Heart right ventricle (tissue), 16 donors: ENCODE data around the gene TMEM87B. TPM values are rescaled to one million over a fixed set of nuclear protein-coding genes. Genes with fewer than 3 reads are reported as not detected.

Experiments
- ATAC-seq, 8 donors: fragments of 200-7000 bp; cut with Tn5 transposase; one replicate each; pipeline ENCODE4 v1.9.1; 2020; ENCODE audit warnings: mild to moderate bottlenecking in 8 of 8, moderate library complexity in 8 of 8, moderate number of reproducible peaks in 1 of 8
- DNase-seq, 2 donors: peaks; one replicate each; pipeline ENCODE4 v3.0.0-alpha.2; 2020
- H3K27ac ChIP-seq, 10 donors: fragments of 200-600 bp; sonication (generic) in 2 of 10; one replicate each; pipeline versions ENCODE4 v1.5.0 to v1.8.0; 2020 to 2022; ENCODE audit warnings: mild to moderate bottlenecking in 3 of 10
- H3K27me3 ChIP-seq, 7 donors: fragments of 200-600 bp; one replicate each; pipeline ENCODE4 v1.8.0; 2021 to 2022; ENCODE audit warnings: mild to moderate bottlenecking in 2 of 7
- H3K36me3 ChIP-seq, 9 donors: fragments of 200-600 bp; sonication (generic) in 1 of 9; one replicate each; pipeline versions ENCODE4 v1.5.0 to v1.8.0; 2020 to 2022; ENCODE audit warnings: mild to moderate bottlenecking in 2 of 9
- H3K4me1 ChIP-seq, 9 donors: fragments of 200-600 bp; sonication (generic) in 1 of 9; one replicate each; pipeline versions ENCODE4 v1.5.0 to v1.8.0; 2020 to 2022; ENCODE audit warnings: mild to moderate bottlenecking in 4 of 9
- H3K4me3 ChIP-seq, 10 donors: fragments of 200-600 bp; sonication (generic) in 2 of 10; one replicate each; pipeline versions ENCODE4 v1.5.0 to v1.8.0; 2020 to 2022; ENCODE audit warnings: mild to moderate bottlenecking in 7 of 10, moderate library complexity in 2 of 10
- H3K9me3 ChIP-seq, 11 donors: fragments of 200-600 bp in 10 of 11; sonication (generic) in 2 of 11; one replicate each; pipeline versions ENCODE4 v1.5.0 to v1.8.0; 2013 to 2022; ENCODE audit warnings: mild to moderate bottlenecking in 2 of 11, control low read depth in 1 of 11, moderate library complexity in 1 of 11
- WGBS, 2 donors: extraction: QIAGEN DNeasy Blood & Tissue Kit; methylation state at CpG; one replicate each; pipeline ENCODE4 v1.1.7; 2013; ENCODE audit warnings: inconsistent platforms in 1 of 2; 5-methylcytosine and 5-hydroxymethylcytosine counted together
- intact Hi-C, 10 donors: fragments of 100-400 bp; cut with DNase I; formaldehyde crosslinking; loops; one replicate each; pipeline versions ENCODE4 v1.11.1 to v1.14.2; 2022
- polyA plus RNA-seq, 2 donors: library from polyadenylated mRNA; stranded (reverse); fragments of 200-250 nt; gene quantifications; one replicate each; pipeline ENCODE4 v1.2.3, GENCODE V29; 2013
- total RNA-seq, 10 donors: library from RNA; stranded (reverse); fragmentation: NEBNext Ultra II Directional in 3 of 10; extraction: Animal tissue kit (Norgen Biotek cat#: 25700) in 3 of 10; gene quantifications; one replicate each; pipeline versions ENCODE4 v1.2.1 to v1.2.4, GENCODE V29; 2021 to 2023
- TF ChIP-seq, protein P1 (sequence below), 9 donors: fragments of 200-600 bp; sonication (generic) in 2 of 9; IDR thresholded peaks; one replicate each; pipeline versions ENCODE4 v1.5.0 to v1.8.0; 2021 to 2022; ENCODE audit warnings: antibody characterized with exemption in 9 of 9, mild to moderate bottlenecking in 5 of 9, moderate library complexity in 1 of 9
- donor health status: Arrhythmogenic right ventricular cardiomyopathy.
- donor health status: ischemic (EF 13 %, LVEDD 7.1; RV severe dilation, severe dysfunction).
- donor health status: healthy with polysubstance abuse.
- donor health status: DM: no; HTN: yes; CAD: no.
- donor health status: DM: no; HTN: no; CAD: no.
- donor health status: ischemic (EF 25% LVEDD 6.9; RV normal size, moderate dysfunction).
- donor health status: ischemic (EF 25% LVEDD 5.7; RV mildly dilated, moderate dysfunction).
- donor health status: healthy.
- donor health status: DM: yes; HTN: yes; CAD: no.
- donor health status: Ischemic cardiomyopathy.
- donor health status: ischemic (EF 35%, LVEDD 5.7; RV mildly dilated, moderate dysfunction).
- donor health status: nonischemic (EF 11% LVEDD 7.7; RV severe dilation, severe dysfunction).
- donor health status: DM: yes; HTN: yes; CAD: no.
- donor health status: PGD.
- donor health status: ischemic (EF 29% LVEDD 5.4; RV normal size, mild dysfunction).
- donor health status: nonischemic (EF 23%, LVEDD 6.1; RV moderate dilation, normal function).

TMEM87B gene
- total and polyA plus RNA-seq, 12 donors: 4.4 to 11.1 (median 5.7) TPM

DNA sequence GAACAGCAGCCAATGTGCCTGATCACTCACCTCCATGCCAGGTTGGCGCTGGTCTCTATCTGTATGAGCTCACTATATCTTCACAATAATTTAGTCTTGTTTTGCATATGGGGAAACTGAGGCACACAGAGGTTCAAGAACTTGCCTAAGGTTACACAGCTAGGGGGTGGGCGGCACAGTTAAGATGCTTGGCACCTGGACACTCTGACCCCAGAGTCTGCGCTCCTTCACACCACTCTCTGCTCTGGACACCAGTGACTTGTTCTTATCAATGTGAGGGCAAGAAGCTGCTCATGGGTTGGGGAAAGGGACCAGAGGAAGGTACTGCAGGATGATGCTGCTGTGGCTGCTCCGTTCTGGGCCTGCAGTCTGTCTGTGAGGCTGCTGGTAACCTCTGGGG is 110.2 kb downstream of the TMEM87B start:
- intact Hi-C loops: no loop called here
- 90 to 95% methylated on average over 4 of the region's 4 CpGs for WGBS, 2 donors
- Histone ChIP-seq H3K4me1 (no peaks in the 10 kb centered on the region), H3K4me3 (no peak overlapping the region), H3K27ac (no peak overlapping the region), H3K36me3 (no peaks in the 10 kb centered on the region), H3K9me3 (no peaks in the 10 kb centered on the region), H3K27me3 (no peaks in the 10 kb centered on the region)
- ATAC-seq: no peak
- DNase-seq: no peak
- TF ChIP-seq, protein P1, sequence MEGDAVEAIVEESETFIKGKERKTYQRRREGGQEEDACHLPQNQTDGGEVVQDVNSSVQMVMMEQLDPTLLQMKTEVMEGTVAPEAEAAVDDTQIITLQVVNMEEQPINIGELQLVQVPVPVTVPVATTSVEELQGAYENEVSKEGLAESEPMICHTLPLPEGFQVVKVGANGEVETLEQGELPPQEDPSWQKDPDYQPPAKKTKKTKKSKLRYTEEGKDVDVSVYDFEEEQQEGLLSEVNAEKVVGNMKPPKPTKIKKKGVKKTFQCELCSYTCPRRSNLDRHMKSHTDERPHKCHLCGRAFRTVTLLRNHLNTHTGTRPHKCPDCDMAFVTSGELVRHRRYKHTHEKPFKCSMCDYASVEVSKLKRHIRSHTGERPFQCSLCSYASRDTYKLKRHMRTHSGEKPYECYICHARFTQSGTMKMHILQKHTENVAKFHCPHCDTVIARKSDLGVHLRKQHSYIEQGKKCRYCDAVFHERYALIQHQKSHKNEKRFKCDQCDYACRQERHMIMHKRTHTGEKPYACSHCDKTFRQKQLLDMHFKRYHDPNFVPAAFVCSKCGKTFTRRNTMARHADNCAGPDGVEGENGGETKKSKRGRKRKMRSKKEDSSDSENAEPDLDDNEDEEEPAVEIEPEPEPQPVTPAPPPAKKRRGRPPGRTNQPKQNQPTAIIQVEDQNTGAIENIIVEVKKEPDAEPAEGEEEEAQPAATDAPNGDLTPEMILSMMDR (IDR thresholded peaks at IDR 0.05): no peak

DNA sequence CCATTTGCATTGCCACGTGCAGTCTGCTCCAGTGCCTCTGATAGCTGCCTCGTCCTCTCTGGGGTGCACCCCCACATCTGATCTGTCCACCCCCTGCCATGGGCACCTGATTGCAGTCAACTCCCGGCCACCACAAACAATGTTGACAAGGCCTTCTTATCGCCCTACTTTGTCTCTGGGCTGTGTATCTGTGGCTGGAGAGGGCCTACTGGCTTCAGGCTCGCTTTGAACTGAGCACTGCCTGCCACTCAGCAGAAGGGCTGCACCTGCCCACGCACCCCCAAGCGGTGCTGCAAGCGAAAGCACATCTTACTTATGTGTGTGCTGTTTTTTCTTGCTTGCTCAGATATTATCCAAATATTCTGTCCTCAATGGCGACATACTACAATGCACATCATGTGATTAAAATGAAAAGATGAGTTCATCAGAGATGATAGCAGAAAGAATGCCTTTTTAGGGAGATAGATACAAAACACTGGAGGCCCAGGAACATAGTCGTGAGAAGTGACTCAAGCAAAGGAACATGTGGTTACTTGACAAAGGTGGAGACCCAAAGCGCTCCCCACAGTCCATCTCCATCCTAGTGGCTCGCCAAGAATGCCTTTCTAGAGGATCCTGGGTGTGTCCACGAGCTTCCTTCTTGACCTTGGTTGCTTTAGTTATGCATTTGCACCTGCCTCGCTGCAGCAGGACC is 111.9 kb downstream of the TMEM87B start:
- intact Hi-C loops: no loop called here
- H3K4me3 ChIP-seq: no peak overlapping the region
- whole genome bisulfite sequencing, 2 donors: 74 to 77% methylated on average over 14 of the region's 14 CpGs
- ATAC-seq (no peak), DNase-seq (no peak)
- TF ChIP-seq, protein P1 (IDR thresholded peaks at IDR 0.05): no peak
- no peaks in the 10 kb centered on the region for H3K27me3 ChIP-seq
- no peaks in the 10 kb centered on the region for H3K9me3 ChIP-seq
- H3K4me1 ChIP-seq: no peaks in the 10 kb centered on the region
- no peaks in the 10 kb centered on the region for H3K36me3 ChIP-seq
- no peak overlapping the region for H3K27ac ChIP-seq

DNA sequence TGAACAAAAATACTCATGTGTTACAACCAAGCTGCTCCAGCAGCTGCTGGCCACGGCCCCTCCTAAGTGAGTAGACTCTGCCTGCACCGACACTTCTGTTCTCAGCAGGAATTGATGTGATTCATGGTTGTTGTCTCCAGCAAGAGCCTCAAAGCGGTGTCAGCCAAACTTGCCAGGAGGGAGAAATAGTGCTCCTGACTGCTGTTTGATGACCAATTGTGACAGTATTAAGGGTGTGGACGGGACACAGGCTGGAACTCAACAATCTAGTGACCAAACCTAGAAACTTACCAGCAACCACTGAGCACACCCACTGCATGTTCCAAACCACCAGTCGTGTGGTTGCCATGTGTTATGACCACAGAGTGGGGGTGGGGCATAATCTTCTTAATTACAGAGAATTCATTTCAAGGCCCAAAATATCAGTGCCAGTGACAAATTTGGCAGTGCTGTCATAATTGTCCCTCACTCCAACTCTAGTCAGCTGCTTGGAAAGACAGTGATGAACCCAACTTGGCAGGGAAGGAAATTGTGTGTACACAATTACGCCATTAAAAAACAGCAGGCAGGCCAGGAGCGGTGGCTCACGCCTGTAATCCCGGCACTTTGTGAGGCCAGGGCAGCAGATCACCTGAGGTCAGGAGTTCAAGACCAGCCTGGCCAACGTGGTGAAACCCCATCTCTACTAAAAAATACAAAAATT is 113.5 kb downstream of the TMEM87B start:
- Histone ChIP-seq H3K27me3 (no peaks in the 10 kb centered on the region), H3K36me3 (no peaks in the 10 kb centered on the region), H3K4me3 (no peak overlapping the region), H3K4me1 (no peaks in the 10 kb centered on the region), H3K9me3 (no peaks in the 10 kb centered on the region), H3K27ac (no peak overlapping the region)
- DNase-seq (no peak), ATAC-seq (no peak)
- WGBS, 2 donors: 91 to 92% methylated on average over 10 of the region's 10 CpGs
- TF ChIP-seq, protein P1 (IDR thresholded peaks at IDR 0.05): no peak
- intact Hi-C loops: no loop called here

Other genes with a start within 250 kb of the TMEM87B start
- 10 to 100 TPM; 12.0 to 23.2 (median 19.4) TPM for gene ANAPC1, start 171.1 kb upstream of the TMEM87B start, total RNA-seq
- 1 to 10 TPM; 3.9 to 4.4 TPM for gene ANAPC1, start 171.1 kb upstream of the TMEM87B start, polyA plus RNA-seq
- 1 to 10 TPM; 2.3 to 8.9 (median 3.9) TPM for gene MERTK, start 156.7 kb upstream of the TMEM87B start, total RNA-seq
- gene MERTK, start 156.7 kb upstream of the TMEM87B start, polyA plus RNA-seq: 1 to 10 TPM; 3.0 to 4.5 TPM
- 1 to 10 TPM in 5 of 10 donors, under 1 TPM in 5; 0.22 to 1.7 (median 0.90) TPM for gene FBLN7, start 83.1 kb downstream of the TMEM87B start, total RNA-seq
- gene FBLN7, start 83.1 kb downstream of the TMEM87B start, polyA plus RNA-seq: under 1 TPM; 0.22 to 0.74 TPM
- 10 to 100 TPM in 6 of 10 donors, 1 to 10 TPM in 4; 7.0 to 13.3 (median 11.0) TPM for gene ZC3H8, start 199.8 kb downstream of the TMEM87B start, total RNA-seq
- 1 to 10 TPM; 4.2 to 6.9 TPM for gene ZC3H8, start 199.8 kb downstream of the TMEM87B start, polyA plus RNA-seq
- gene ZC3H6, start 220.3 kb downstream of the TMEM87B start, total RNA-seq: 10 to 100 TPM; 13.9 to 29.5 (median 25.8) TPM
- gene ZC3H6, start 220.3 kb downstream of the TMEM87B start, polyA plus RNA-seq: 10 to 100 TPM in 1 of 2 donors, under 1 TPM in 1; 0.83 to 16.8 TPM